Measurements from ENCODE around the gene SAT2.
"Not testable (repeated sequence)": the region's sequence is repeated elsewhere in the genome, so short reads cannot be mapped to it uniquely, and the experiment has no call there.

The SAT2 gene

DNA sequence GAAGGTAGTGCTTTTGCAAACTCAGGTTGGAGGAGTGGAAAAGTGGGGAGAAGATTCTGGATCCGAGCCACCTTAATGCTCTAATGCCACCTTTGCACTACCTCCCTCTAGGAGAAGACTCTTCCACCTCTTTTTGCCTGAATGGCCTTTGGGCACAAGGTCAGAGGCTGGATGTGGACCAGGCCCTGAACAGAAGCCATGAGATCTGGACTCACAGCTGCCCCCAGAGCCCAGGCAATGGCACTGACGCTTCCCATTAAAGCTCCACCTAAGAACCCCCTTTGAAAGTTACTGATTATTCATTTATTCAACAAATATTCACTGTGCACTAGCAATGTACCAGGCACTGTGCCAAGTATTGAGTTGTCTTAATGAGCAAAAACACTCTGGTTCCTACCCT lies 5.5 kb upstream of the SAT2 start:
- no peak for DNase-seq

DNA sequence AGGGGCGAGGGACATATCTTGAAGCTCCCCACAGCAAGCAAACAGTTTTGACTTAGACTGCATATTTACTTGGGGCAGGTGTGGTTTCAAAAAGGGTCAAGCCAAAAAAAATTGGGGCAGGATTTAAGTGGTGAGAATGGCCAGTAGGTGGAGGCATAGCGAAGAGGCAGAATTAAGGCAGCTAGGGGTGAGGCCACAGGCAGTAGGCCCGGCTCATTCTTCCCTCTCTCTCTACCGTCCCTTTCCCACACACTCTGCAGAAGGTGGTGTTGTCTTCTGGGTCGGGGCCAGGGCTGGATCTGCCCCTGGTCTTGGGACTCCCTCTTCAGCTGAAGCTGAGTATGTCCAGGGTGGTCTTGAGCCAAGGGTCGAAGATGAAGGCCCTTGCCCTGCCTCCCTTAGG lies 4.9 kb upstream of the SAT2 start:
- DNase-seq, result peak; percentile 69 to 73

DNA sequence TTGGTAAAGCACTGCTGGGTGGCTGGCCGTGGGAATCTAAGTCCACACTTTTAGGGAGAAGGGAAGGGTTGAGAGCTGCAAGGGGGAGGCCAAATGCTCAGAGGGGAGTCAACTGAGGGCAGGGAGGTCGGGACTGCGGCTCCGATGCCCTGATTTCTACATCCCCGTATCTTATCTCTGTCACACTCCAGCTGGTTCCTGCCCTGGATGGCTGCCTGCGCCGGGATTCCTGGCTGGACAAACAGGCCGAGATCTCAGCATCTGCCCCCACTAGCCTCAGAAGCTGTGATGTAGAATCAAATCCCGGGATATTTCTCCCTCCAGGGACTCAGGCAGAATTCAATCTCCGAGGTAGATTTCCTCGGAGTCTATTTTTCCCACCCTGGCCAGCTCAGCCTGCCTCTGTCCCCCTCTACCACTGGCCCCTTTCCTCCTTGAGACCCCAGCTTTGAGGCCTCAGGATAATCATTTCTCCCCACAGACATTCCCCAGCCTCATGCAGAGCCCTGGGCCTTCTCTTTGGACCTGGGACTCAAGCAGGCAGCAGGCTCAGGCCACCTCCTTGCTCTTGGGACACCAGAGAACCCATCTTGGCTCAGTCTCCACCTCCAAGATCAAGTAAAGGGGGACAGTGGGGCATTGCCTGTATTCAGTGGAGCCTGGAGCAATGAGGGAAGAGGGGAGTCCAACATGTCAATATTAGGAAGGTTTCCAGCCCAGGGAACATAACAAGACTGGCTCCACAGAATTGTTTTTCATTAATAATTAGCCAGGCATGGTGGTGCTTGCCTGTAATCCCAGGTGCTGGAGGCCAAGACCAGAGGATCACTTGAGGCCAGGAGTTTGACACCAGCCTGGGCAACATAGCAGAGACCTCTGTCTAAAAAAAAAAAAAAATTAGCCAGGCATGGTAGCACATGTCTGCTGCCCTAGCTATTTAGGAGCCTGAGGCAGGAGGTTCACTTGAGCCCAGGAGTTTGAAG lies 4.1 kb upstream of the SAT2 start:
- DNase-seq, result no peak

DNA sequence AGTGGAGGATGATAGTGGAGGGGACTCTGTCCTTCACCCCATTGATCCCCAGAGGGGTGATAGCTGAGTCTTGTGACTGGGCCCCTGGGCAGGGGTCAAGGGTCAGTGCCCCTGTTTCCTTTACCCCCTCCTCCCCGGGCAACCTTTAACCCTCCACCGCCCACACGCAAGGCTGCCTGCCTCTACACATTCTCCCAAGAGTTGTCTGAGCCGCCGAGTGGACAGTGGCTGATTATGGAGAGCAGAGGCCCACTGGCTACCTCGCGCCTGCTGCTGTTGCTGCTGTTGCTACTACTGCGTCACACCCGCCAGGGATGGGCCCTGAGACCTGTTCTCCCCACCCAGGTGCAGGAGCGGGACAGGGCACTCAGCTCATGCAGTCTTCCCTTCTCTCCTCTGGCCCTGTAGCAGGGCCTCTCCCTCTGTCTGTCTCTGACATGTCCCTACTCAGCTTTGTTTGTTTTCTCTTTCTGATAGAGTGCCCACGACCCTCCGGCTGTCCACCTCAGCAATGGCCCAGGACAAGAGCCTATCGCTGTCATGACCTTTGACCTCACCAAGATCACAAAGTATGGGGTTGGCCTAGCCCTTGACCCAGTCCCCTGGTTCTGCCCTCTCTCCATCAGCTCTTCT lies 2.4 kb upstream of the SAT2 start, which contains the start of gene SHBG:
Gene SHBG, plus strand, starts transcription at position 197 of the 633 bp plus-strand sequence. Its CDS starts 38 bp downstream, at position 235.
- DNase-seq, result no peak

DNA sequence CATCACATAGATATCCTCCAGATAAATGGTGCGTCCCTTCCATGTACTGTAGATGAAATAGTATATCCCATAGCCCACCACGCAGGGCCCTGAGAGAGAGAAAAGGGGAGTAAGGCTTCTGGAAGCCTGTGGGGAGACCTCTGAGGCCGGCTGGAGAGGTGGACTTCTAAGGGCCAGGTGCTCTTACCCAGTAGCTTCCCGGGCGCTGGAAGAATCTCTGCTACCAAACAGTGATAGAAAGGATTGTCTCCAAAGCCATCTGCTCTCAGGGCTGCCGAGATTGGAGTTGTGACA lies 718 bp downstream of the SAT2 start:
- no peak for DNase-seq

DNA sequence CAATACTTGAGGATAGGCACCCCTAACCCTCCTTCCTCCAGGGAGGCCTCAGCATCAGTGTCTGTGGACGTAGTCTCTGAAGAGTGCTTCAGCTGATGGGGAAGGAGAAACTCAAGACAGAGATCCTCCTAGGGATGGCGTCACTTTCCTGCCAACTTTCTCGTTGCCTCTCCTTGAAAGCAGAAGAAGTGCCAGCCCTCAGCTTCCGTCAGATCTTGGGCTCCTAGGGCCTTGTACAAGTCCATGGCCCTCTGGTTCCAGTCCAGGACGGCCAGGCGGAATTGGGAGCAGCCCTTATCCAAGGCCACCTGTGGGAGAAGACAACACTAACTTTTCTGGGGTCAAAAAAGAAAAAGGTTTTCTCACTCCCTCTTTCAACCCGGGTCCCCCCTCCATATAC lies 1.3 kb downstream of the SAT2 start:
- DNase-seq, result peak; percentile 79 to 88

DNA sequence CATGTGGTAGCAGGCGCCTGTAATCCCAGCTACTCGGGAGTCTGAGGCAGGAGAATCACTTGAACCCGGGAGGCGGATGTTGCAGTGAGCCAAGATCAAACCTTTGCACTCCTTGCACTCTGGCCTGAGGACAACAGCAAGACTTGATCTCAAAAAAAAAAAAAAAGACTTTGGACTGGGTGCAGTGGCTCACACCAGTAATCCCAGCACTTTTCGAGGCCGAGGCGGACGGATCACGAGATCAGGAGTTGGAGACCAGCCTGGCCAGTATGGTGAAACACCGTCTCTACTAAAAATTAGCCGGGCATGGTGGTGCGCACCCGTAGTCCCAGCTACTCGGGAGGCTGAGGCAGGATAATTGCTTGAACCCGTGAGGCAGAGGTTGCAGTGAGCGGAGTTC lies 1.9 kb downstream of the SAT2 start:
- DNase-seq, result not testable (repeated sequence)

DNA sequence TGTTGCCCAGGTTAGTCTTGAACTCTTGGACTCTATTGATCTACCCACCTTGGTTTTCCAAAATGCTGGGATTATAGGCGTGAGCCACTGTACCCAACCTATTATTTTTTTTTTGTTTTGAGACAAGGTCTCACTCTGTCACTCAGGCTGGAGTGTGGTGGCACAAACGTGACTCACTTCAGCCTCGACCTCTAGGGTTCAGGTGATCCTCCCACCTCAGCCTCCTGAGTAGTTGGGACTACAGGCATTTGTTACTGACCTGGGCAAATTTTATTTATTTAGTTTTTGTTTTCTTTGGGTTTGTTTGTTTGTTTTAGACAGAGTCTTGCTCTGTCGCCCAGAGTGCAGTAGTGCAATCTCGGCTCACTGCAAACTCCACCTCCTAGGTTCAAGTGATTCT lies 4.0 kb downstream of the SAT2 start:
- DNase-seq, result no peak

DNA sequence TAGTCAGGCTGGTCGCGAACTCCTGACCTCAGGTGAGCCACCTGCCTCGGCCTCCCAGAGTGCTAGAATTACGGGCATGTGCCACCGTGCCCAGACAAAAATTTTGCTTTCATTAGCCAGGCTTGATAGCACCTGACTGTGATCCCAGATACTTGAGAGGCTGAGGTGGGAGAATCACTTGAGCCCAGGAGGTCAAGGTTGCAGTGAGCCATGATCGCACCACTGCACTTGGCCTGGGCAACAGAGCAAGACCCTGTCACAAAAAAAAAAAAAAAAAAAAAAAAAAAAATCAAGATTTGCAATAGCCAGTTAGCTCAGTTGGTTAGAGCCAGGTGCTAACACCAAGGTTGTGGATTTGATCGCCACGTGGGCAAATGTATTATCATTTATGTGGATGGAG lies 6.8 kb downstream of the SAT2 start:
- DNase-seq, result no peak

DNA sequence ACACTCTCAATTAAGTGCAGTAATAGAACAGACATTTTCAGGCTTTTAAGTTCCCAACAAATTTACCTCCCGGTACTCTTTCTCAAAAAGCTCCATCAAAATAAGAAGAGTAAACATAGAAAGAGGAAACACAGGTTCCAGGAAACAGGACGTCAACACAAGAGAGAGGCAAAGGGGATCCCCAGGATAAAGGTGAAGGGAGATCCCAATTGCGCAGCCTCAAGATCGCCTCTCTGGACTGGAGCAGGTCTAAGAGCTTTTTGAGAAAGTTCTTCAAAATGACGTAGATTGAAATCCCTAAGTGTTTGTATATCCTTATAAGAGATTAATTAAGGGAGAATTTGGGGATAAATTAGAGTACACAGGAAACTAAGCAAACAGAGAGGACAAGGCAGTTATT lies 9.0 kb downstream of the SAT2 start:
- no peak for DNase-seq

DNA sequence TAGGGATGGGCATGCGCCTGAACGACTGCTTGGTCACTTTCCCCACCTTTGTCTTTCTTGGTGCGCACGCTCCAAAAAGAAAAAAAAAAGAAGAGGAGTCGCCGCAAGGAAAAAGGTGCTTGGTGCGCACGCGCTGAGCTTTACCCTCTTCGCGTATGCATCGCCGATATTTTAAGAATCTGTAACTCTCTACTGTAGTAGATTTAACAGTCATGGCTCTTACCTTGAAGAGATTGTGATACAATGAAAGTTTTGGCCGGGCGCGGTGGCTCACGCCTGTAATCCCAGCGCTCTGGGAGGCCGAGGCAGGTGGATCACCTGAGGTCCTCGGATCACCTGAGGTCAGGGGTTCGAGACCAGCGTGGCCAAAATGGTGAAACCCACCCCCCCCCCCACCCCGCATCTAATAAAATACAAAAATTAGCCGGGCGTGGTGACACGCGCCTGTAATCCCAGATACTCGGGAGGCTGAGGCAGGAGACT lies 12.3 kb downstream of the SAT2 start:
- no peak for DNase-seq

DNA sequence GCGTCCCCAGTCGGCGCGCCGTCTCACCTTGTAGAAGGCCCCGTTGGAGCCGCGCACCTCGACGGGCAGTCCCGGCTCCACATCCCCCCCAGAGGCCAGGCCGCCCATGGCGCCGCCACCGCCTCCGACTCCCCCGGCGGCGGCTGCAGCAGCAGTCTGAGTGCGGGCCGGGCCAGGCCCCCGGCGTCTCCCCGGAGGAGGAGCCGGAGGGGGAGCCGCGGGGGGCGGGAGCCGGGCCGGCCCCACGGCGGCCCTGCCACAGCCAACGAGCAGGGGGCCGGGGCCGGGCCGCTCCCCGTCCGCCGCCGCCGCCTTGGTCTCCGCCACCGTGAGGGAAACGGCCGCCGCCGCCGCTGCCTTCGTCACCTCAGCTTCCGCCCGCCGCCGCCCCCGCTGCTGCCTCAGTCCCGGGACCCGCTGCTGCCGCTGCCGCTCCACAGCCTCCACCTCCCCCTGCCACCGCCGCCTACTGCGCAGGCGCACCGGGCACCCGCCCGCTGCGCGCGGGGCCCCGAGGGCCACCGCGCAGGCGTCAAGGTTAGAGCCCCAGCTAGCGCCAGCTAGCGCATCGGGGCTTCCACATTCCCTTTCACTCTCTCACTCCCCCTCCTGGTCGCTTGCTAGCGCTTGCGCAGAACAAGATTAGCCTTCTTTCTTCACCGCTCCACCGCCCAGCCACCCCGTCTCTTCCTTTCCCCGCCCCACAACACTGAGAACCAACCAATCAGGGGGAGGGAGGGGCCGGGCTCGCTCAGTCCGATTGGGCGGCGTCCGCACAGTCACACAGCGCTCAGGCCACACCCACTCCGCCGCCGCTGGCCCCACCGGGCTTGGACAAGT lies 13.0 kb downstream of the SAT2 start, which contains the start of gene FXR2:
Gene FXR2, minus strand, starts transcription at position 473 of the 840 bp plus-strand sequence. Its CDS starts 365 bp downstream, at position 108.
- peak; percentile 99 to 100 for DNase-seq

DNA sequence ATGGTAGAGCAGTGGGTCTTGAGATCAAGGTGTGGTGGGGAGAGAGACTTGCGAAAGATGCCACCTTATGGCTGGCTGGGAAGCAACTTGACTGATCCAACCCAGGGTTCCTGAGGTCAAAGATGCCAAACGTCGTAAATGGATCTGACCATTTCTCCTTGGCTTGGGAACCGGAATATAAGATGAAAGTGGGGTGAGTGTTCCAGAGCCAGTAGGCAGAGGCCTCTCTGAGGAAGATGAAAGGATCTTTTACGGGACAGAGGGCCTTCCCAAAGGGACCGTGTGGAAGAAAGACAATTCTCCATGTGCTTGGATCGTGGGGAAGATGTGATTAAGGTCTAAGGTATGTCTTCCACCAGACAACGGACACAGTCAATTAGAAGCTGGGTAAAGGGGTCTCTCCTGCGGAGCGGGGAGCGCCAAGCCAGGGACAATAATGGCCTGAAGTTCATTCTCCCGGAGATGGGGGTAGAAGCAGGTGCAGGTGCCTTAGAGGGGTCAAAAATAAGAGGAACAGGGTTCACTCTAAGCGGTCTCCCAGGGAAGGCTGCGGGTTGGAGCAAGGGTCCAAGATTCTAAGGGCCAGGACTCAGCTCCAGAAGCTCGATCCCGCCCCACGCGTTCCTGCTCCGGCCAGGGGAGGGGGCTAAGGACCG lies 13.7 kb downstream of the SAT2 start:
- DNase-seq, result no peak

DNA sequence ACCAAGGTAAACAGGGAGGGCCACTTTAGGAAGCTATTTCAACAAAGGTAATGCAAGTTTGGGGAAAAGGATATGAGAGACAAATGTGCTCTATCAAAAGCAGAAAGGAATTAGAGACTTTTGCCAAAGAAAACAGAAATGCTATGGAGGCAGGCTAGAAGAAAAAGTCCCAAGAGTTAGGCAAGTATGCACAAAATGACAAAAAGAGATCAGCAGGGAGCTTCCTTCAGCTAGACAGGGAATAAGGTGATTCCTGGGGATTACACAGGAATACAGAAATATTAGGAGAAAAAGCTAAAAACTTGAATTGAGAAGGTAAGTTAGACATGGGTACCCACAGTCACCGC lies 15.4 kb downstream of the SAT2 start:
- no peak for DNase-seq

DNA sequence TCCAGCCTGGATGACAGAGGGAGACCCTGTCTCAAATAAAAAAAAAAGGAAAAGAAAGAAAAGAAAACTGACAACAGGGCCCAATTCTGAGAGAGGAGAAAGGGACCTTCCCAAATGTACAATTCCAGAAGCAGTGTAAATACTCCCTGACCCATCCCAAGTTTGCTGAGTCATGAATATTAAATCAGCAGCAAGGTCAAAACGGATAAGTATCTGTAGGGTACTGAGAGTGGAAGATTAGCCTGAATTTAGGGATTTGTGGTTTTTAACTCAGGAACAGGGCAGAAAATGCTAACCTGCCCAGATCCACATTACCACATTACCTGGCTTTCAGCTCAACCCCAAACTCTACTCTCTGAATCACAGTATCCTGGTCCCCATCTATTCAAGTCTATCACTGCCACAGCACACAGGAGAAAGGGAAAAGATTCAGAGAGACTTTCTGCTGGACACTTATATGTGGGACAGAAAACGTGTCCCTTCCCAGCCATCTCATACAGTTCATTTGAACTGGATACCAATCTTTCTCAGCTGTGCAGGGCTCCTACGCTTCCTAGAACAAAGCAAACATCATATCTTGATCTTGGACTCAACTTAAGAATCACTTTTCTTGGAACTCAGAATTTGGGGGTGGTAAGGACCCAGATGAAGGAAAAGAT lies 15.9 kb downstream of the SAT2 start:
- DNase-seq, result no peak

DNA sequence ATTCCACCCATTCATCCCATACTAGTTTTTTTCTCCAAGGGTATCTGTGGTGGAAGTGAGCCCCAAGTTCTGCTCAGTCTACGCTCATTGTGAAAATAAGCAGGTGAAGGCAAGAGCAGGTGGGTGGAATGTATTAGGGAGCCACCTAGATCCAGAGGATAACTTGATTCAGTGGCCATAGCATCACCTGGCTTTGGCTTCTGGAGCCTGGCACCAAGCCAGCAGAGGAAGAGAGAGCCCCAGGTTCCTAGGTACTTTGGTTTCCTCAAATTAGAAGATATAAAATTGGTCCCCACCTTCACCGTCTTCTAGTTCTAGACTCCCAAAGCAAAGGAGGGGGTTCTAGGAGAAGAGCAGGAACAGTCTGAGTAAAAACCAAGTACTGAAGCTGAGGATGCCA lies 17.0 kb downstream of the SAT2 start:
- no peak for DNase-seq

DNA sequence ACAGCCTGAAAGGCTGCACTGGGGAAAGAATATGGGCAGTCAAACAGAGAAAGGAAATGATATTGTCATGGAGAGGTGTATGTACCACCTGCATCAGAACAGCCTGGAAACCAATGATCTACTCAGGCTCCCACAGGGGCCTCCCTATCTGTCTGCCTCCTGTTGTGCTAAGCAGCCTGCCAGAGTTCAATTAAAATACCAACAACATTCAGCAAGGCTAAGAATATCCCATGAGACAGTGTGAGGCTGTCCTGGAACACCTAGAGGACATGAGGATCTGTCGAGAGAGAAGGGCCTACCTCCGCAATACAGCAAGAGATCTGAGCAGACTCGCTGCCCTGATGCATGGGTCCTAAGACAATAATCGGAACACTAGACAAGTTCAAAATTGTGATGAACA lies 21.3 kb downstream of the SAT2 start:
- DNase-seq, result no peak

DNA sequence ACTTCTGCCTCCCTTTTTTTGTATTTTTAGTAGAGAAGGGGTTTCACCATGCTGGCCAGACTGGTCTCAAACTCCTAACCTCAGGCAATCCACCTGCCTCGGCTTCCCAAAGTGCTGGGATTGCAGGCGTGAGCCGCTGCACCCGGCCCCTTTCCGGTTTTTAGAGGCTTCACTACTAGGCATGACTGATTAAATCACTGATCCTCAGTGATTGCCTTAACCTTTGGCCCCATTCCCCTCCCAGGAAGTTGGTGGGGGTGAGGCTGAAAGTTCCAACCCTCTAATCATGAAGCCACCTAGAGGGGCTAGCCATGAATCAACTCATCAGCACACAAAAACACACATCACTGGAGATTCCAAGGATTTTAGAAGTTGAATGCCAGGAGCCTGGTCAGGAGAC lies 30.1 kb downstream of the SAT2 start:
- not testable (repeated sequence) for DNase-seq

DNA sequence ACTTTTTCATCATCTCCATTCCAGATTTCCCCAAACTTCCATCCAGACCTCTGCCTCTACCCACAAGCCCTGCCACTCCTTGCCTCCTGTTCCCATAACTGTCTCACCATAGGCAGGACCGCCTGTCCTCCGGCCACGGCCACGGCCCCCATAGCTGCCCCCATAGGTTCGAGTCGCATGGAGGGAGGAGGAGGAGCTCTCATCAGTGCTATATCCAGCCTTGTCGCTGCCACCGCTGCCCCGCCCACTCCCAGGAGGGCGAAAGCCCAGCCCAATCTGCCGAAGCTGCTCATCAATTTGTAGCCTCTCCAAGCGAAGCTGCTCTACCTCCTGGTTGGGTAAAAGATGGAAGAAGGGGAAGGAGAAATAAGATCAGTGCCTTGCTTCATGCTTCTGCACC lies 34.3 kb downstream of the SAT2 start:
- DNase-seq, result no peak

DNA sequence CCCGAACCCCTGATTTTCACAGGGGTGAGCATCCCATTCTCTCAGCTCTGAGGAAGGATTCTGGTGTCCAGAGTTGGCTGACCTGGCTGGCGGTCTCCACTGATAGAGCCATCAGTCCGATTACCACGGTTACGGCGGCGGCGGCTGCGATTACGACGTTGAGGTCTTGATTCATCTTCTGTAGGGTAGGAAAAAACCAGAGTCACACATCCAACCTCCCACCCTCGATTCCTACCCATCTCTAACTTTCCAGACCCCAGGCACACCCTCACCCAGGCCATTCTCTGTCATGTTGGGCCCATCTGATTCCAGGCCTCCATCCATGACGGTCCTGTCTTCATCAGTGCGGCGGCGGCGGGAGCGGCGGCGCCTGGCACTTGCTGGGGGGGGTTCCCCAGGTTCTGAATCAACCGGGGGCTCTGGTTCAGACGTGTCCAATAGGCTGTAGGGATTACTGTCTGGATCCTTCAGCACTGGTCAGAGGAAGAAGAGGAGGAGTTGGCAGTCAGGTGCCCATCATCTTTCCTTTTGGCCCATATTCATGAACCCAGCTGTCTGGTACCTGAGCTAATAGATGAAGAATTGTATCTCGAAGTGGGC lies 35.1 kb downstream of the SAT2 start:
- no peak for DNase-seq

DNA sequence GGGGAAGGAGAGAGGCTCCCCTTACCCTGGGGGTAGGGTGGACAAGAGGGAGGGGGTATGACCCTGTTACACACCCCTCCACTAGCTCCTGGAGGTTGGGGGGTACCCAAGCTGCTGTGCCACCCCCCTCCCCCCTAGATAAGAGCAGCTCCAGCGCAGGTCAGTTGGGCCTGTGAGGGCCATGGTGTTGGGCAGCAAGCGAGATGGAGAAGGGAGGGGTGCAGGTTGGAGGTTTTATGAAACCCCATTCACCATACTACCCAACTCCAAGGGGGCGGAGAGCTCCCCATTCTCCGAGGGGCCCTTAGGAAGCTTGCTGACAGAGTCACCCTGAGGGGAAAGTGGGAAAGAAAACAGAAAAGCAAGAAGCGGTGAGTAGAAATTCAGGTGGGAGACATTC lies 36.0 kb downstream of the SAT2 start:
- no peak for DNase-seq

DNA sequence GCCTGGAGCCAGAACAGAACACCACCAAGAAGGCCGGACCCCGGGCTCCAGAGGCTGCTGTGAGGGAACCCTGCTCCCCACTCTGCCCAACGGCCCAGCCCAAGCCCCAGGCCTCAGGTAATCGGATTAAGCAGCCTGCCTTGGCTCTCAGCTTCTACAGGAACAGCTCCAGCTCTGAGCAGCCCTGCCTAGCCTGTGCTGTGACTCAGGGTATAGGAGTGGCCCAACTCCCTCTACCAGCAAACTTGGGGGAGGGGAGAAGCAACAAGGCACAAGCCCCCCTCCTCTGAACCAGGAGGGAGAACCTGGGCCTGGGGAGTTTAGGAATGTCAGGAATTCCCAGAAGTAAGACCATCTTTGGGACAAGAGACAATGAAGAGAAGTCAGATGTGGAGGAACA lies 36.9 kb downstream of the SAT2 start:
- no peak for DNase-seq
